Measurements from ENCODE around the gene DSP. TPM values are rescaled to one million over a fixed set of nuclear protein-coding genes. Genes with fewer than 3 reads are reported as not detected.

DSP gene
- total RNA-seq, 4 donors from 2014 or later, result 3.5 to 6.0 (median 4.7) TPM

DNA sequence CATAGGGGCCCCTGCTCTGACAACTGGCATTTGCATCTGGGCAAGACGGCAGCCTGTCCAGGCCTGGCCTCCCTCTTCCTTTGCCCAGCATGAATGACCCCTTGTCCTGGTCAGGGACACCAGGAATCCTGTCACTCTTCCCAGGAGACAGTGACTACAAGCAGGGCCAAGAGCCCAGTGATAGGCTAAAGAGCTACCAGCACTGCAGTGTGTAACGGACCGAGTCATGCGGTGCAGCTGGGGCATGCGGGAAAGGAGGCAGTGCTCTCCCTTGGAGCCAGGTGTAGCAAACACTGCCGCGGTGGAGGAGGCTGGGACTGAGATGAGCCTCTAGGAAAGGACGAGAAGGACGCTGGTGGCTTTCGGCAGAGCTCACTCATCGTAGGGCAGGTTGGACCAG lies 38.7 kb upstream of the DSP start:
- Histone ChIP-seq H3K9me3 (no peaks in the 10 kb centered on the region), H3K4me1 (no peaks in the 10 kb centered on the region), H3K4me3 (no peak overlapping the region), H3K27me3 (no peaks in the 10 kb centered on the region), H3K27ac (no peak overlapping the region), H3K36me3 (no peaks in the 10 kb centered on the region)
- TF ChIP-seq EP300 (IDR thresholded peaks at IDR 0.05) (no peak), POLR2A (IDR thresholded peaks at IDR 0.05) (no peak)
- TF ChIP-seq, protein P1, sequence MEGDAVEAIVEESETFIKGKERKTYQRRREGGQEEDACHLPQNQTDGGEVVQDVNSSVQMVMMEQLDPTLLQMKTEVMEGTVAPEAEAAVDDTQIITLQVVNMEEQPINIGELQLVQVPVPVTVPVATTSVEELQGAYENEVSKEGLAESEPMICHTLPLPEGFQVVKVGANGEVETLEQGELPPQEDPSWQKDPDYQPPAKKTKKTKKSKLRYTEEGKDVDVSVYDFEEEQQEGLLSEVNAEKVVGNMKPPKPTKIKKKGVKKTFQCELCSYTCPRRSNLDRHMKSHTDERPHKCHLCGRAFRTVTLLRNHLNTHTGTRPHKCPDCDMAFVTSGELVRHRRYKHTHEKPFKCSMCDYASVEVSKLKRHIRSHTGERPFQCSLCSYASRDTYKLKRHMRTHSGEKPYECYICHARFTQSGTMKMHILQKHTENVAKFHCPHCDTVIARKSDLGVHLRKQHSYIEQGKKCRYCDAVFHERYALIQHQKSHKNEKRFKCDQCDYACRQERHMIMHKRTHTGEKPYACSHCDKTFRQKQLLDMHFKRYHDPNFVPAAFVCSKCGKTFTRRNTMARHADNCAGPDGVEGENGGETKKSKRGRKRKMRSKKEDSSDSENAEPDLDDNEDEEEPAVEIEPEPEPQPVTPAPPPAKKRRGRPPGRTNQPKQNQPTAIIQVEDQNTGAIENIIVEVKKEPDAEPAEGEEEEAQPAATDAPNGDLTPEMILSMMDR (IDR thresholded peaks at IDR 0.05), result no peak
- 88 to 93% methylated on average over 11 of the region's 11 CpGs for WGBS, 2 donors
- DNase-seq (ENCODE audit: low spot score in 2 of 2), result no peak

DNA sequence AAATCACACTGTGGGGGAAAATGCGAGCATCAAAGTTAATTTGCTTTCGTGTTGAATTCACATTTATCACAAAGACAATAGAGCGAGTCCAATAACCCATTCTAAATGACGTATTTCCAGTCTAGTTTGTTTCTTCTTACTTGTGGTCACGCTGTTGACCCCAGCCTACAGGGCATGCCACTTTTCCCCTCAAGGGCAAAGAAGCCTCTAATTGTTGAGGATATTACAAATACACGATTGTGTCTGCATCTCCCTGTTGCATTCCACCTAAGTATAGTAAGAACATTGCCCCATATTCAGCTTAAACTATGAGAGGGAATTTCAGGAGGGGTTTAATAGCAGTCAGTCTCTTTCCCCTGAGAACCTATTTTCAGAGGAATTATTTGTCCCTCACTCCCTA lies 37.4 kb upstream of the DSP start:
- Histone ChIP-seq H3K27me3 (no peaks in the 10 kb centered on the region), H3K27ac (no peak overlapping the region), H3K4me1 (no peaks in the 10 kb centered on the region), H3K9me3 (no peaks in the 10 kb centered on the region), H3K36me3 (no peaks in the 10 kb centered on the region), H3K4me3 (no peak overlapping the region)
- DNase-seq (ENCODE audit: low spot score in 2 of 2), result no peak
- TF ChIP-seq POLR2A (IDR thresholded peaks at IDR 0.05) (no peak), EP300 (IDR thresholded peaks at IDR 0.05) (no peak)
- TF ChIP-seq, protein P1 (IDR thresholded peaks at IDR 0.05), result no peak
- WGBS, 2 donors, result 40 to 49% methylated on average over 6 of the region's 6 CpGs

DNA sequence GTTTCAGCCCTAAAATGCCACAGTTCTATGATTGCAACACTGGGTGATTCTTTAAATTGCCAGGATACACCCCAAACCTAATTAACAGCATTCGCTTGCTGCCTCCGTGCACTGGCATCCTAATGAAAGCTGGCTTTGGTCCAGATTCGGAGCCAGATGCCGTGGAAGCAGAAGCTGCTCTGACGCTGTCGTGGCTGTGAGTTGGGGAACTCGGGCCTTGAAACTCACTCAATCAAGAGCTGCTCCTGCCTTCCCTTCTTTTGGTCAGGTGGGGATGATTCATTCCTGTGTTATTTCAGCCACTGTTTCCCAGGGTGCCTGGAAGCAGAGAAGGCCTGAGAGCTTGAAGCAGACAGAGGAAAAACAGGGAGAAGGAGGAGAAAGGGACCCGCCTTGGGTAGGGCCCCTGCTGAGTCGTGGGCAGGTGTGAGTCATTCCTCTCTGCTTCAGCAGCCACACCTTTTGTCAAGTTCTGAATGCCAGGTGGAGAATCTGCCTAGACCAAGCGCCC lies 36.2 kb upstream of the DSP start:
- Histone ChIP-seq H3K9me3 (no peaks in the 10 kb centered on the region), H3K27ac (no peak overlapping the region), H3K4me3 (no peak overlapping the region), H3K36me3 (no peaks in the 10 kb centered on the region), H3K4me1 (no peaks in the 10 kb centered on the region), H3K27me3 (no peaks in the 10 kb centered on the region)
- 30 to 32% methylated on average over 10 of the region's 10 CpGs for WGBS, 2 donors
- no peak for TF ChIP-seq EP300 (IDR thresholded peaks at IDR 0.05)
- TF ChIP-seq, protein P1 (IDR thresholded peaks at IDR 0.05), result no peak
- no peak for TF ChIP-seq POLR2A (IDR thresholded peaks at IDR 0.05)
- no peak for DNase-seq (ENCODE audit: low spot score in 2 of 2)

DNA sequence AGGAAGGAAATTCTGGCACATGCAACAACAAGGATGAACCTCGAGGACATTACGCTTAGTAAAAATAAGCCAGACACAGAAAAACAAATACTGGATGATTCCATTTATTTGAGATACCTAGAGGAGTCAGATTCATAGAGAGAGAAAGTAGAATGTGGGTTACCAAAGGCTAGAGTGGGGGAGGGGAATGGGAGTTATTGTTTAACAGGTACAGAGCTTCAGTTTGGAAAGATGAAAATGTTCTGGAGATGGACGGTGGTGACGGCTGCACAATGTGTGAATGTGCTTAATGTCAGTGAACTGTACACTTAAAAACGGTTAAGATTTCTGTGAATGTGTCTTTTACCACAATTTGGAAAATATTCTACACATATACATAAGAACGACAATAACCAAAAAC lies 33.9 kb upstream of the DSP start:
- H3K27me3 ChIP-seq, result peaks cover 0 to 4% of the 10 kb centered on the region in 2 donors
- DNase-seq (ENCODE audit: low spot score in 2 of 2), result no peak
- H3K36me3 ChIP-seq, result no peaks in the 10 kb centered on the region
- H3K4me3 ChIP-seq, result no peak overlapping the region
- no peak overlapping the region for H3K27ac ChIP-seq
- TF ChIP-seq, protein P1 (IDR thresholded peaks at IDR 0.05), result no peak
- TF ChIP-seq POLR2A (IDR thresholded peaks at IDR 0.05), result no peak
- no peak for TF ChIP-seq EP300 (IDR thresholded peaks at IDR 0.05)
- WGBS, 2 donors, result 93 to 96% methylated on average over 6 of the region's 6 CpGs
- no peaks in the 10 kb centered on the region for H3K4me1 ChIP-seq
- no peaks in the 10 kb centered on the region for H3K9me3 ChIP-seq

DNA sequence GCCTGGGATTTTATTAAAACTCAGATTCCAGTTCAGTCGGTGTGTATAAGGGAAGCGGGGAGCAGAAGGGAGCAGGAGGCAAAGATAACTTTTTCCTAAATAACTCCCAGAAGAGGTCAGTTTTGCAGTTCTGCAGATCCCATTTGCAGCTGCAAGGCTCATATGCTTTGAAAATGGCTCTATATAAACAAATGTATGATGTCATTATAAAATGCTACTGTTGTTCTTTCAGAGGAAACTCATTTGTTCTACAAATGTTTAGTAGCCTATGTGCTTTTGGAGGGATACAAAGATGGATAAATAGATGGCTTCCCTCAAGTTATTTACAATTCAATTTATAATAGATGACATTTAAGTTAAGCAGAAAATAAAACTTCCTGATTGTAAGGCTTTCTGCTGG lies 29.2 kb upstream of the DSP start:
- no peak for TF ChIP-seq POLR2A (IDR thresholded peaks at IDR 0.05)
- TF ChIP-seq EP300 (IDR thresholded peaks at IDR 0.05), result no peak
- TF ChIP-seq, protein P1 (IDR thresholded peaks at IDR 0.05), result no peak
- Histone ChIP-seq H3K27ac (no peak overlapping the region), H3K36me3 (no peaks in the 10 kb centered on the region), H3K4me1 (no peaks in the 10 kb centered on the region), H3K4me3 (no peak overlapping the region), H3K9me3 (no peaks in the 10 kb centered on the region), H3K27me3 (peaks cover 0 to 4% of the 10 kb centered on the region in 2 donors)
- no peak for DNase-seq (ENCODE audit: low spot score in 2 of 2)
- 45 to 46% methylated on average over 2 of the region's 2 CpGs for WGBS, 2 donors

All from tibial nerve (tissue), 4 donors.